GM20000 (cell line): ENCODE data around the gene HYAL4.
"Not testable (repeated sequence)": the region's sequence is repeated elsewhere in the genome, so short reads cannot be mapped to it uniquely, and the experiment has no call there.

ENCODE experiments used
- DNase-seq: peaks from one replicate; pipeline ENCODE4 v3.0.0; 2012; ENCODE audit warnings: low spot score
- CTCF ChIP-seq: IDR thresholded peaks from 2 replicates; pipeline ENCODE4 v1.5.1; 2012; ENCODE audit warnings: mild to moderate bottlenecking, control low read depth; ENCODE audit errors: extremely low read depth, missing control alignments

HYAL4 gene

DNA sequence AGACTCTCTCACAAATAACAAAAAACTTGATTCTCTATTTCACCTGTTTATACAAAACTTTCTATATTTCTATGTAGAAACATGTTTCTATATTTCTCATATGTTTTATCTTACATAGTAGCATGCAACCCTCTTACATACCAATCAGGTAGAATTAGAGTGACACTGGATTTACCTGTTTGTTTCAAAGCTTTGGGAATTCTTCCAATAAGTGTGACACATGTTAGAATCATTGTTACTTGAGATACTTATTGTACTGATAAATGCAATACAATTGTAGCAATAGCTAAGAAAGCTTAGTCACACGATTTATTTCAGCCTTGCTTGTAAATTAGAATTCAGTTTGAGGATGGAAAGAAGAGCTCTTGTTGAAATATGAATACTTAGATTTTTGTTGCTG lies 4.9 kb downstream of the HYAL4 start:
- no peak for TF ChIP-seq CTCF
- no peak for DNase-seq

DNA sequence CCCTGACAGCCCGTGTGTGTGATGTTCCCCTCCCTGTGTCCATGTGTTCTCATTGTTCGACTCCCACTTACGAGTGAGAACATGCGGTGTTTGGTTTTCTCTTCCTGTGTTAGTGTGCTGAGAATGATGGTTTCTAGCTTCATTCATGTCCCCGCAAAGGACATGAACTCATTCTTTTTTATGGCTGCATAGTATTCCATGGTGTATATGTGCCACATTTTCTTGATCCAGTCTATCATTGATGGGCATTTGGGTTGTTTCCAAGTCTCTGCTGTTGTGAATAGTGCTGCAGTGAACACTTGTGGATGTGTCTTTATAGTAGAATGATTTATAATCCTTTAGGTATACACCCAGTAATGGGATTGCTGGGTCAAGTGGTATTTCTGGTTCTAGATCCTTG lies 6.4 kb downstream of the HYAL4 start:
- not testable (repeated sequence) for DNase-seq

GRCh38 chr7:123854291-123854690 lies 9.3 kb downstream of the HYAL4 start:
- DNase-seq = not testable (repeated sequence)

DNA sequence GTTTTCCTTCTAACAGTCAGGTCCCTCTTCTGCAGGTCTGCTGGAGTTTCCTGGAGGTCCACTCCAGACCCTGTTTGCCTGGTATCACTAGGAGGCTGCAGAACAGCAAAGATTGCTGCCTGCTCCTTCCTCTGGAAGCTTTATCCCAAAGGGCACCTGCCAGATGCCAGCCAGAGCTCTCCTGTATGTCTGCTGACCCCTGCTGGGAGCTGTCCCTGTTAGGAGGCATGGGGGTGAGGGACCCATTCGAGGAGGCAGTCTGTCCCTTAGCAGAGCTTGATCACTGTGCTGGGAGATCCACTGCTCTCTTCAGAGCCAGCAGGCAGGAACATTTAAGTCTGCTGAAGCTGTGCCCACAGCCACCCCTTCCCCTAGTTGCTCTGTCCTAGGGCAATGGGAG lies 11.5 kb downstream of the HYAL4 start:
- DNase-seq = not testable (repeated sequence)

GRCh38 chr7:123860848-123861247 lies 15.9 kb downstream of the HYAL4 start:
- no peak for TF ChIP-seq CTCF
- DNase-seq = no peak

GRCh38 chr7:123862775-123863174 lies 17.8 kb downstream of the HYAL4 start:
- TF ChIP-seq CTCF = no peak
- DNase-seq = no peak

GRCh38 chr7:123863461-123863860 lies 18.5 kb downstream of the HYAL4 start:
- TF ChIP-seq CTCF = no peak
- DNase-seq = no peak

DNA sequence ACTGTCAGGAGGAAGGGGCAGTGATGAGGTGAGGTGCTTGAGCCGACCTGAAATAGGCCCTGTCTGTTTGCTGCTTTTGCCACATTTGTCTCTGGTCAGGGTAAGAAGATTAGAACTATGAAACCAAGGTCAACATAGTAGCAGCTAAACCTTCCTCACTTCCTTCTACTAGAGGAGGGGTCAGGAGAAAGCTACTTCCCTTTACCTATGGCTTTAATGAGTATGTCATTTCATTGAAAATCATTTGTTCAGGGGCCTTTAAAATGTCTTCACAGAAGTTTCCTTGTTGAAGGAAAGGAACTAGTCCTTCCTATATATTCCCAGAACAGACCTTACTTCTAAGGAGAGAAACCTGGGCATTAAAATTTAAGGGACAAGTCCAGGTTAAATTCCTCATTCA lies 19.0 kb downstream of the HYAL4 start:
- no peak for DNase-seq
- no peak for TF ChIP-seq CTCF

- TF ChIP-seq CTCF = no peak
- no peak for DNase-seq
Measured at GRCh38 chr7:123864436-123864835, 19.5 kb downstream of the HYAL4 start.
